ENCODE results near the gene KLB. TPM values are rescaled to one million over a fixed set of nuclear protein-coding genes. Genes with fewer than 3 reads are reported as not detected.

Gene KLB
- total RNA-seq, 3 donors from 2014 or later (not counting 1 experiment from before 2014, with no cell fraction given), result 0.07 to 0.16 (median 0.10) TPM

DNA sequence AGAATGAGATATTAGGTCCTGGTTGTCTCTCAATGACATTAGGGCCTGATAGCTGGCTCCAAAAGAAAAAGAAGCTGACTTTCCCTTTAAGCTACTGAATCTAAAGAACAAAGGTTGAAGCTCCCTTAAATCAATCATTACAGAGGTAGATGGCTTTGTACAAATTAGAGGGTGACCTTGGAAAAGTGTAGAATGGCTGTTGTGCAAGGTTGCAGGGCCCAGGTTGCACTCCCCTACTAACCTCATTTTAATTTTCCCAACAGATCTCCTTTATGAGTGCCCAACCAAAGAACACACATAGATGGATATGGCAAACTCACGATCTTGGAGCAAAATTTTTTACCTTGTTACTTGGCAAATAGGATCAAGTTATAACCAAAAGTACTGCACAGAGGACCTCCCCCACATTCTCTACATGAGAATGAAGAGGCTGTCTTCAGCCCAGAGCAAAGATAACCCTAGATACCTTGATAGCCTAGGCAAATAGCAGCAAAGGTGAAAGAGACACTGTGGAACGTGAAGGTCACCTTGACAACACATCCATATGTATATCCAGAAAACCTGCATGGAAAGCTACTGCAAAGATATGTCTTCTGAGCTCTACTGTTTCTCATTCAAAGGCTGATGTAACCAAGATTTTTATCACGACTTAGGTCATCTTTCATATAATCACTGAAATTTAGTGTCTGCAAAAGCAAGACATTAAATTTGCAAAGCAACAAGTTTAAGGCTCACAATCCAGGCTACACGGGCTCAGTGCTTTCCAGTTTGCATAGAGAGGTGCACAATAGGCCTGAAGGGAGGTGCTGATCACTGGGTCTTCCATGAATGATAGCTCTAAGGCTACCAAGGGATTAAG, 23.0 kb downstream of the KLB start:
- no peak for ATAC-seq
- no peak overlapping the region for H3K27ac Mint-ChIP-seq

DNA sequence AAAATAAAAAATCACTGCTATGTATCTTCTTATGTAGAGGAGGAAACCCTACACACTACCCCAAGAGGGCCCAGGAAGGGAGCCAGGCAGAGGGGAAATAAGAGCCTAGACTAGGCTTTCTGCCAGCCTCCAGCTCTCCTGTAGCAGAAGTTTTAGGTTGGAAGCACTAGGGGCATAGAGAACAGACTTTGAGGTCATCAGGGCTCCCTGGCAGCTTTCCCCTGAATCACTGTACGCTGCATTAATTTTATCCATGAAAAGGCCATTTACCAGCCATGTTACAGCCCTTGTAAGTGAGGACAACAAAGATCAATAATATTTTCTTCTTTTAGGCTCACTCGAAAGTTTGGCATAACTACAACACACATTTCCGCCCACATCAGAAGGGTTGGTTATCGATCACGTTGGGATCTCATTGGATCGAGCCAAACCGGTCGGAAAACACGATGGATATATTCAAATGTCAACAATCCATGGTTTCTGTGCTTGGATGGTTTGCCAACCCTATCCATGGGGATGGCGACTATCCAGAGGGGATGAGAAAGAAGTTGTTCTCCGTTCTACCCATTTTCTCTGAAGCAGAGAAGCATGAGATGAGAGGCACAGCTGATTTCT, 27.3 kb downstream of the KLB start:
- Mint-ChIP-seq H3K27me3 (ENCODE audit: low read depth in 2 of 2) (peaks cover 5 to 7% of the 10 kb centered on the region in 2 donors), H3K9me3 (no peaks in the 10 kb centered on the region), H3K4me3 (no peak overlapping the region), H3K36me3 (no peaks in the 10 kb centered on the region), H3K27ac (no peak overlapping the region), H3K4me1 (no peaks in the 10 kb centered on the region)
- no peaks in the 10 kb centered on the region for H3K36me3 ChIP-seq (ENCODE audit: control insufficient read depth, insufficient read depth, low read length)
- DNase-seq, result no peak
- intact Hi-C loops (cut with micrococcal nuclease), result no loop called here
- no peak overlapping the region for H3K4me3 ChIP-seq (ENCODE audit: low read length)
- H3K4me1 ChIP-seq (ENCODE audit: control insufficient read depth, insufficient read depth, low read length), result no peaks in the 10 kb centered on the region
- TF ChIP-seq, protein P1, sequence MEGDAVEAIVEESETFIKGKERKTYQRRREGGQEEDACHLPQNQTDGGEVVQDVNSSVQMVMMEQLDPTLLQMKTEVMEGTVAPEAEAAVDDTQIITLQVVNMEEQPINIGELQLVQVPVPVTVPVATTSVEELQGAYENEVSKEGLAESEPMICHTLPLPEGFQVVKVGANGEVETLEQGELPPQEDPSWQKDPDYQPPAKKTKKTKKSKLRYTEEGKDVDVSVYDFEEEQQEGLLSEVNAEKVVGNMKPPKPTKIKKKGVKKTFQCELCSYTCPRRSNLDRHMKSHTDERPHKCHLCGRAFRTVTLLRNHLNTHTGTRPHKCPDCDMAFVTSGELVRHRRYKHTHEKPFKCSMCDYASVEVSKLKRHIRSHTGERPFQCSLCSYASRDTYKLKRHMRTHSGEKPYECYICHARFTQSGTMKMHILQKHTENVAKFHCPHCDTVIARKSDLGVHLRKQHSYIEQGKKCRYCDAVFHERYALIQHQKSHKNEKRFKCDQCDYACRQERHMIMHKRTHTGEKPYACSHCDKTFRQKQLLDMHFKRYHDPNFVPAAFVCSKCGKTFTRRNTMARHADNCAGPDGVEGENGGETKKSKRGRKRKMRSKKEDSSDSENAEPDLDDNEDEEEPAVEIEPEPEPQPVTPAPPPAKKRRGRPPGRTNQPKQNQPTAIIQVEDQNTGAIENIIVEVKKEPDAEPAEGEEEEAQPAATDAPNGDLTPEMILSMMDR (IDR thresholded peaks at IDR 0.05), result no peak
- no peak for ATAC-seq
- 96% methylated on average over 11 of the region's 11 CpGs for WGBS (ENCODE audit: insufficient coverage)
- no peak overlapping the region for H3K27ac ChIP-seq (ENCODE audit: low read length)
- H3K27me3 ChIP-seq (ENCODE audit: control insufficient read depth, insufficient read depth, low read length), result no peaks in the 10 kb centered on the region
- no peaks in the 10 kb centered on the region for H3K9me3 ChIP-seq (ENCODE audit: control insufficient read depth, insufficient read depth, low read length)

More for the DNA sequence above, 23.0 kb downstream of the KLB start:
- H3K4me3 Mint-ChIP-seq, result no peak overlapping the region
- H3K4me1 Mint-ChIP-seq, result no peaks in the 10 kb centered on the region
- no peaks in the 10 kb centered on the region for H3K36me3 ChIP-seq (ENCODE audit: control insufficient read depth, insufficient read depth, low read length)
- no peaks in the 10 kb centered on the region for H3K9me3 Mint-ChIP-seq
- H3K27me3 Mint-ChIP-seq (ENCODE audit: low read depth in 2 of 2), result no peaks in the 10 kb centered on the region
- TF ChIP-seq, protein P1 (IDR thresholded peaks at IDR 0.05), result no peak
- no peak overlapping the region for H3K27ac ChIP-seq (ENCODE audit: low read length)
- intact Hi-C loops (cut with micrococcal nuclease), result no loop called here
- no peak overlapping the region for H3K4me3 ChIP-seq (ENCODE audit: low read length)
- 87% methylated on average over 4 of the region's 4 CpGs for WGBS (ENCODE audit: insufficient coverage)
- H3K9me3 ChIP-seq (ENCODE audit: control insufficient read depth, insufficient read depth, low read length), result no peaks in the 10 kb centered on the region
- no peaks in the 10 kb centered on the region for H3K4me1 ChIP-seq (ENCODE audit: control insufficient read depth, insufficient read depth, low read length)
- no peaks in the 10 kb centered on the region for H3K36me3 Mint-ChIP-seq
- DNase-seq, result no peak
- no peaks in the 10 kb centered on the region for H3K27me3 ChIP-seq (ENCODE audit: control insufficient read depth, insufficient read depth, low read length)

DNA sequence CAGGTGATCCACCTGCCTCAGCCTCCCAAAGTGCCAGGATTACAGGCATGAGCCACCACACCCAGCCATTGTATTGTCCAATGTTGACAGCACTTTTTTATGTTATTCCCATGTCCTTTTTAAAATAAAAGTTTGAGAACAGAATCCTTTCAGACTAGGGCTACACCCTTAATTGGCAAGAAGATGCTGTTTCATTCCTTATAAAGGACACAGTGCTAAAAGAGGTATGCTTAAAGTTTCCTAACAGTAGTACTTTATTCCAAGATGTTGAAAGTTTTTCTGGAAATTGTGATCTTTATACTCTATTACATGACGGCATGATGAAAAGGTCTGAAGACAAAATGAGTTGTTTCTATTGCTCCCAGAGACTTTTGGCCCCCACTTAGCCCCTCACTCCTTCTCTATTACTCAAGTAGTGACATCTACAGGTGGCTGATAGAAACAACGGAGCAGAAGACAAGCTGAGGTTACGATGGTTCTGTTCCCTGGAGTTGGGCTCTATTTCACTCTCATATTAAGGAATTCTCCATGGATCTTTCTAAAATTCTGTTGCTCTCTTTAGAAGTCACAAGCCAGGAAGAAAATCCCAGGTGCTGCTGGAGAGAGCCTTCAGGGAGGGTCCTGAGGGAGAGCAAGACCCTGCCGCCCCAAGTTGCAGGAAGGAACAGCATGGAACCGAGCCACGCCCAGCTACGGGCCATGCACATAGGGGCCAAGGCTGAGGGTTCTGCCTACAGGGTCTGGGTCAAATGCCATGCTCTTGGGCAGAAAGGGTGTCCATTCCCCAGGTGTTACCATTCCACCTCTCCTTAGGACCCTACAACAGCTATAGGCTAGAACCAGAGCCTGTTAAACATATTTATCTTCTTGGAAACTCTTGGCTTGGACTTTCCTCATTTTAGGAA, 29.2 kb downstream of the KLB start:
- intact Hi-C loops (cut with micrococcal nuclease), result no loop called here
- Histone ChIP-seq H3K4me1 (ENCODE audit: control insufficient read depth, insufficient read depth, low read length) (no peaks in the 10 kb centered on the region), H3K27me3 (ENCODE audit: control insufficient read depth, insufficient read depth, low read length) (no peaks in the 10 kb centered on the region), H3K9me3 (ENCODE audit: control insufficient read depth, insufficient read depth, low read length) (no peaks in the 10 kb centered on the region), H3K4me3 (ENCODE audit: low read length) (no peak overlapping the region), H3K36me3 (ENCODE audit: control insufficient read depth, insufficient read depth, low read length) (no peaks in the 10 kb centered on the region), H3K27ac (ENCODE audit: low read length) (no peak overlapping the region)
- no peaks in the 10 kb centered on the region for H3K4me1 Mint-ChIP-seq
- H3K4me3 Mint-ChIP-seq, result no peak overlapping the region
- peaks cover 5 to 7% of the 10 kb centered on the region in 2 donors for H3K27me3 Mint-ChIP-seq (ENCODE audit: low read depth in 2 of 2)
- no peaks in the 10 kb centered on the region for H3K36me3 Mint-ChIP-seq
- no peak overlapping the region for H3K27ac Mint-ChIP-seq
- no peaks in the 10 kb centered on the region for H3K9me3 Mint-ChIP-seq
- TF ChIP-seq, protein P1 (IDR thresholded peaks at IDR 0.05), result no peak
- WGBS (ENCODE audit: insufficient coverage), result 72% methylated on average over 6 of the region's 7 CpGs
- ATAC-seq, result no peak
- no peak for DNase-seq
